Osteoblast (primary cell): ENCODE data around the gene TSPAN8. TPM values are rescaled to one million over a fixed set of nuclear protein-coding genes. Genes with fewer than 3 reads are reported as not detected.

Experiments used
- DNase-seq: peaks from one replicate; pipeline ENCODE4 v3.0.0; 2011; ENCODE audit warnings: low spot score, mixed read lengths; ENCODE audit not compliant: insufficient read length; ENCODE audit errors: missing footprints
- H2AFZ ChIP-seq: 2 replicates; pipeline ENCODE4 v1.6.0; 2011; ENCODE audit warnings: mild to moderate bottlenecking, low read length
- H3K27ac ChIP-seq: 2 replicates; pipeline ENCODE4 v1.5.1; 2011; ENCODE audit warnings: mild to moderate bottlenecking, low read depth, low read length, moderate library complexity
- H3K27me3 ChIP-seq: 2 replicates; pipeline ENCODE4 v1.6.0; 2012; ENCODE audit warnings: mild to moderate bottlenecking, control low read depth, inconsistent platforms, low read length, moderate library complexity; ENCODE audit not compliant: insufficient read depth
- H3K36me3 ChIP-seq: 2 replicates; pipeline ENCODE4 v1.5.1; 2011; ENCODE audit warnings: mild to moderate bottlenecking, low read length, control low read depth, moderate library complexity; ENCODE audit not compliant: insufficient read depth
- H3K4me1 ChIP-seq: 2 replicates; pipeline ENCODE4 v1.5.1; 2011; ENCODE audit warnings: mild to moderate bottlenecking, low read length, control low read depth, moderate library complexity; ENCODE audit not compliant: insufficient read depth
- H3K4me2 ChIP-seq: 2 replicates; pipeline ENCODE4 v1.6.0; 2011; ENCODE audit warnings: mild to moderate bottlenecking, low read length; ENCODE audit not compliant: insufficient read depth
- H3K4me3 ChIP-seq: fragments of 200-600 bp; sonication (generic); 3 replicates; pipeline ENCODE4 v1.5.1; 2012; ENCODE audit warnings: mild to moderate bottlenecking, low read length, inconsistent platforms; ENCODE audit not compliant: insufficient read depth
- H3K79me2 ChIP-seq: 2 replicates; pipeline ENCODE4 v1.6.0; 2012; ENCODE audit warnings: mild to moderate bottlenecking, low read length, control low read depth, inconsistent platforms; ENCODE audit not compliant: insufficient read depth
- H3K9me3 ChIP-seq: 2 replicates; pipeline ENCODE4 v1.5.1; 2011; ENCODE audit warnings: low read depth, low read length, control low read depth
- H4K20me1 ChIP-seq: 2 replicates; pipeline ENCODE4 v1.6.0; 2012; ENCODE audit warnings: mild to moderate bottlenecking, low read length, control low read depth; ENCODE audit not compliant: insufficient read depth
- CTCF ChIP-seq: IDR thresholded peaks from 2 replicates; pipeline ENCODE4 v1.5.1; 2011; ENCODE audit warnings: mild to moderate bottlenecking, low read depth, low read length, moderate library complexity; ENCODE audit errors: extremely low read depth
- total RNA-seq: library from RNA; depleted of rRNA; stranded (reverse); fragments of >200 nt; gene quantifications from 2 replicates; pipeline ENCODE4 v1.2.3, GENCODE V29; 2012

The TSPAN8 gene
- total RNA-seq, 1 donor, result under 0.01 TPM

GRCh38 chr12:71183018-71183417 is 25.2 kb upstream of the TSPAN8 start:
- no peak overlapping the region for H3K27ac ChIP-seq
- no peak overlapping the region for H3K4me2 ChIP-seq
- no peak overlapping the region for H2AFZ ChIP-seq
- H3K27me3 ChIP-seq, result no peaks in the 10 kb centered on the region
- no peaks in the 10 kb centered on the region for H3K9me3 ChIP-seq
- no peaks in the 10 kb centered on the region for H3K4me1 ChIP-seq
- no peak overlapping the region for H3K4me3 ChIP-seq
- TF ChIP-seq CTCF, result no peak
- DNase-seq, result no peak
- no peaks in the 10 kb centered on the region for H3K36me3 ChIP-seq
- no peaks in the 10 kb centered on the region for H3K79me2 ChIP-seq
- H4K20me1 ChIP-seq, result no peaks in the 10 kb centered on the region

- DNase-seq, result no peak
- H3K27me3 ChIP-seq, result no peaks in the 10 kb centered on the region
- H3K4me3 ChIP-seq, result no peak overlapping the region
- no peaks in the 10 kb centered on the region for H3K9me3 ChIP-seq
- no peak overlapping the region for H3K4me2 ChIP-seq
- H3K4me1 ChIP-seq, result no peaks in the 10 kb centered on the region
- no peak overlapping the region for H2AFZ ChIP-seq
- no peaks in the 10 kb centered on the region for H4K20me1 ChIP-seq
- no peak for TF ChIP-seq CTCF
- no peaks in the 10 kb centered on the region for H3K36me3 ChIP-seq
- H3K79me2 ChIP-seq, result no peaks in the 10 kb centered on the region
- H3K27ac ChIP-seq, result no peak overlapping the region
Observed at GRCh38 chr12:71178162-71178561, 20.4 kb upstream of the TSPAN8 start.

- Histone ChIP-seq H2AFZ (no peak overlapping the region), H3K36me3 (no peaks in the 10 kb centered on the region), H3K4me1 (no peaks in the 10 kb centered on the region), H3K4me2 (no peak overlapping the region), H3K27me3 (no peaks in the 10 kb centered on the region), H3K4me3 (no peak overlapping the region), H3K79me2 (no peaks in the 10 kb centered on the region), H4K20me1 (no peaks in the 10 kb centered on the region), H3K27ac (no peak overlapping the region), H3K9me3 (no peaks in the 10 kb centered on the region)
- no peak for TF ChIP-seq CTCF
- no peak for DNase-seq
Observed at GRCh38 chr12:71174825-71175224, 17.0 kb upstream of the TSPAN8 start.

- Histone ChIP-seq H3K27me3 (no peaks in the 10 kb centered on the region), H3K9me3 (no peaks in the 10 kb centered on the region), H3K4me3 (no peak overlapping the region), H4K20me1 (no peaks in the 10 kb centered on the region), H3K4me2 (no peak overlapping the region), H3K79me2 (no peaks in the 10 kb centered on the region), H2AFZ (no peak overlapping the region), H3K27ac (no peak overlapping the region), H3K4me1 (no peaks in the 10 kb centered on the region), H3K36me3 (no peaks in the 10 kb centered on the region)
- no peak for DNase-seq
- no peak for TF ChIP-seq CTCF
Observed at GRCh38 chr12:71174146-71174545, 16.3 kb upstream of the TSPAN8 start.
